NB4 (cell line): ENCODE data around the gene ZNF554.

Source experiments
- POLR2A ChIP-seq: IDR thresholded peaks from 2 replicates; pipeline ENCODE4 v1.6.1; 2011; ENCODE audit warnings: mild to moderate bottlenecking; ENCODE audit not compliant: insufficient read length; ENCODE audit errors: extremely low read depth
- TF ChIP-seq, protein P1 (sequence below): IDR thresholded peaks from one replicate; pipeline ENCODE4 v1.5.1; 2012; ENCODE audit warnings: low read depth, low read length

DNA sequence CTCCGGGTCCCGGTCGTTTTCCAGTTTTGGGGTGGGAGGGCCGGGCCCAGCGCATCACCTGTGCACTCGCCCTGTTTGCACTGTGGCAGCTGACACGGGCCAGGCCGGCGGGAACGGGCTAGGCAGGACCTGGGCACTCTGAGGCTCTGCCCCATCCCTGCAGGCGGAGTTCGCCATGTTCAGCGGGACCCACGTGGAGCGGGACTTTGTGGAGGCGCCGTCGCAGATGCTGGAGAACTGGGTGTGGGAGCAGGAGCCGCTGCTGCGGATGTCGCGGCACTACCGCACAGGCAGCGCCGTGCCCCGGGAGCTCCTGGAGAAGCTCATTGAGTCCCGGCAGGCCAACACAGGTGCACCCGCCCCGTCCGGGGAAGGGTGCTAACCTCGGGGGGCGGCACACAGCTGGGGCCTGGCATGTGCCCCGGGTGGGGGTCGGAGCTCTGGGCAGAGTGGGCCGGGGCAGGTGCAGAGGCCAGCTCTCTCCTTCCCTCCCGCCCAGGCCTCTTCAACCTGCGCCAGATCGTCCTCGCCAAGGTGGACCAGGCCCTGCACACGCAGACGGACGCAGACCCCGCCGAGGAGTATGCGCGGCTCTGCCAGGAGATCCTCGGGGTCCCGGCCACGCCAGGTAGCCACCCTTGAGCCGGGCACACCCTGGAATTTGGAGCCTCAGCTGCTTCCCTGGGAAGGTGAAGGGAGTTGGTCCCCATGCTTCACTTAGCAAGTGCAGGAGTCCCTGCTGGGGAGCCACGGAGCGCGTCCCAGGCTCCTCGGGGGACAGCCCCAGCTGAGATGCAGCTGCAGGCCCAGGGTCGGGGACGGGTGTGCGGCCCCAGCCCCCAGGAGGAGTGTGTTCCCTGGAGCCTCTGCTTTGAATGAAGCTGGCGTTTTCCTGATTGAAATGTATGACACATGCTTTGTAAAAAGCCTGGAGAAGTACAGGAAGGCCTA lies 9.3 kb upstream of the ZNF554 start:
- TF ChIP-seq POLR2A, result no peak
- TF ChIP-seq, protein P1, sequence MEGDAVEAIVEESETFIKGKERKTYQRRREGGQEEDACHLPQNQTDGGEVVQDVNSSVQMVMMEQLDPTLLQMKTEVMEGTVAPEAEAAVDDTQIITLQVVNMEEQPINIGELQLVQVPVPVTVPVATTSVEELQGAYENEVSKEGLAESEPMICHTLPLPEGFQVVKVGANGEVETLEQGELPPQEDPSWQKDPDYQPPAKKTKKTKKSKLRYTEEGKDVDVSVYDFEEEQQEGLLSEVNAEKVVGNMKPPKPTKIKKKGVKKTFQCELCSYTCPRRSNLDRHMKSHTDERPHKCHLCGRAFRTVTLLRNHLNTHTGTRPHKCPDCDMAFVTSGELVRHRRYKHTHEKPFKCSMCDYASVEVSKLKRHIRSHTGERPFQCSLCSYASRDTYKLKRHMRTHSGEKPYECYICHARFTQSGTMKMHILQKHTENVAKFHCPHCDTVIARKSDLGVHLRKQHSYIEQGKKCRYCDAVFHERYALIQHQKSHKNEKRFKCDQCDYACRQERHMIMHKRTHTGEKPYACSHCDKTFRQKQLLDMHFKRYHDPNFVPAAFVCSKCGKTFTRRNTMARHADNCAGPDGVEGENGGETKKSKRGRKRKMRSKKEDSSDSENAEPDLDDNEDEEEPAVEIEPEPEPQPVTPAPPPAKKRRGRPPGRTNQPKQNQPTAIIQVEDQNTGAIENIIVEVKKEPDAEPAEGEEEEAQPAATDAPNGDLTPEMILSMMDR, result no peak
